IPS-18c (cell line): Measurements from ENCODE around the gene EYA2.

Source experiments
- H3K4me3 ChIP-seq: 2 replicates; pipeline ENCODE4 v1.7.0; 2013; ENCODE audit warnings: low read depth, mild to moderate bottlenecking, low read length, moderate library complexity; ENCODE audit not compliant: insufficient read depth
- H3K9me3 ChIP-seq: one replicate; pipeline ENCODE4 v1.6.1; 2013; ENCODE audit warnings: mild to moderate bottlenecking, low read length, moderate library complexity; ENCODE audit not compliant: control insufficient read depth, insufficient read depth

The EYA2 gene

GRCh38 chr20:47050996-47051395 is 156.4 kb downstream of the EYA2 start:
- no peak overlapping the region for H3K4me3 ChIP-seq
- peaks cover 2% of the 10 kb centered on the region for H3K9me3 ChIP-seq

- H3K9me3 ChIP-seq = peaks cover 2% of the 10 kb centered on the region
- H3K4me3 ChIP-seq = no peak overlapping the region
Observed at GRCh38 chr20:47051936-47052526, 157.4 kb downstream of the EYA2 start.

- Histone ChIP-seq H3K4me3 (no peak overlapping the region), H3K9me3 (peaks cover 2% of the 10 kb centered on the region)
Observed at GRCh38 chr20:47054506-47054905, 159.9 kb downstream of the EYA2 start.

GRCh38 chr20:47054945-47055344 is 160.3 kb downstream of the EYA2 start:
- H3K9me3 ChIP-seq = peaks cover 2% of the 10 kb centered on the region
- H3K4me3 ChIP-seq = no peak overlapping the region

GRCh38 chr20:47055699-47056369 is 161.2 kb downstream of the EYA2 start:
- Histone ChIP-seq H3K4me3 (no peak overlapping the region), H3K9me3 (peaks cover 2% of the 10 kb centered on the region)

GRCh38 chr20:47057661-47058060 is 163.0 kb downstream of the EYA2 start:
- Histone ChIP-seq H3K9me3 (peaks cover 2% of the 10 kb centered on the region), H3K4me3 (no peak overlapping the region)

GRCh38 chr20:47058236-47058635 is 163.6 kb downstream of the EYA2 start:
- H3K4me3 ChIP-seq = no peak overlapping the region
- H3K9me3 ChIP-seq = peaks cover 2% of the 10 kb centered on the region

GRCh38 chr20:47059536-47059935 is 164.9 kb downstream of the EYA2 start:
- Histone ChIP-seq H3K4me3 (no peak overlapping the region), H3K9me3 (no peaks in the 10 kb centered on the region)

GRCh38 chr20:47061549-47061948 is 166.9 kb downstream of the EYA2 start:
- no peak overlapping the region for H3K4me3 ChIP-seq
- no peaks in the 10 kb centered on the region for H3K9me3 ChIP-seq

GRCh38 chr20:47062226-47062890 is 167.7 kb downstream of the EYA2 start:
- peaks cover 3% of the 10 kb centered on the region for H3K9me3 ChIP-seq
- H3K4me3 ChIP-seq = no peak overlapping the region

- Histone ChIP-seq H3K9me3 (peaks cover 8% of the 10 kb centered on the region), H3K4me3 (no peak overlapping the region)
Observed at GRCh38 chr20:47063407-47063806, 168.8 kb downstream of the EYA2 start.

- Histone ChIP-seq H3K9me3 (peaks cover 11% of the 10 kb centered on the region), H3K4me3 (no peak overlapping the region)
Observed at GRCh38 chr20:47063808-47064207, 169.2 kb downstream of the EYA2 start.

GRCh38 chr20:47066484-47067270 is 172.0 kb downstream of the EYA2 start:
- Histone ChIP-seq H3K9me3 (peaks cover 11% of the 10 kb centered on the region), H3K4me3 (no peak overlapping the region; the same call in 1 of the 2 replicates)

- H3K4me3 ChIP-seq = no peak overlapping the region
- peaks cover 11% of the 10 kb centered on the region for H3K9me3 ChIP-seq
Observed at GRCh38 chr20:47067776-47068175, 173.1 kb downstream of the EYA2 start.

GRCh38 chr20:47070176-47070575 is 175.5 kb downstream of the EYA2 start:
- Histone ChIP-seq H3K4me3 (no peak overlapping the region), H3K9me3 (peaks cover 11% of the 10 kb centered on the region)

- Histone ChIP-seq H3K9me3 (peaks cover 11% of the 10 kb centered on the region), H3K4me3 (no peak overlapping the region)
Observed at GRCh38 chr20:47071646-47072185, 177.1 kb downstream of the EYA2 start.

GRCh38 chr20:47073766-47074475 is 179.3 kb downstream of the EYA2 start:
- Histone ChIP-seq H3K4me3 (no peak overlapping the region), H3K9me3 (no peaks in the 10 kb centered on the region)
